Activated naive CD8-positive, alpha-beta T cell (primary cell): ENCODE data around the gene CACNG6.

Experiments used
- H3K27ac Mint-ChIP-seq: one replicate; pipeline ENCODE4 v1.8.0; 2021; ENCODE audit warnings: mixed read lengths
- H3K27me3 Mint-ChIP-seq: one replicate; pipeline ENCODE4 v1.8.0; 2021; ENCODE audit warnings: mixed read lengths
- H3K36me3 Mint-ChIP-seq: one replicate; pipeline ENCODE4 v1.8.0; 2021; ENCODE audit warnings: mixed read lengths
- H3K4me1 Mint-ChIP-seq: one replicate; pipeline ENCODE4 v1.8.0; 2021; ENCODE audit warnings: low read depth, mixed read lengths
- H3K4me3 Mint-ChIP-seq: one replicate; pipeline ENCODE4 v1.8.0; 2021; ENCODE audit warnings: mild to moderate bottlenecking, mixed read lengths
- H3K9me3 Mint-ChIP-seq: one replicate; pipeline ENCODE4 v1.8.0; 2021; ENCODE audit warnings: low read depth, mixed read lengths

CACNG6 gene

GRCh38 chr19:54002495-54003315, 11.3 kb downstream of the CACNG6 start:
- H3K9me3 Mint-ChIP-seq, result no peaks in the 10 kb centered on the region
- H3K36me3 Mint-ChIP-seq, result no peaks in the 10 kb centered on the region
- H3K4me1 Mint-ChIP-seq, result no peaks in the 10 kb centered on the region
- H3K27ac Mint-ChIP-seq, result no peak overlapping the region
- no peak overlapping the region for H3K4me3 Mint-ChIP-seq
- H3K27me3 Mint-ChIP-seq, result peaks cover 18% of the 10 kb centered on the region

GRCh38 chr19:54009440-54009839, 18.0 kb downstream of the CACNG6 start:
- H3K4me1 Mint-ChIP-seq, result no peaks in the 10 kb centered on the region
- H3K27ac Mint-ChIP-seq, result no peak overlapping the region
- no peaks in the 10 kb centered on the region for H3K36me3 Mint-ChIP-seq
- H3K27me3 Mint-ChIP-seq, result peaks cover 17% of the 10 kb centered on the region
- no peaks in the 10 kb centered on the region for H3K9me3 Mint-ChIP-seq
- no peak overlapping the region for H3K4me3 Mint-ChIP-seq

GRCh38 chr19:54010474-54010873, 19.0 kb downstream of the CACNG6 start:
- no peak overlapping the region for H3K4me3 Mint-ChIP-seq
- H3K4me1 Mint-ChIP-seq, result no peaks in the 10 kb centered on the region
- H3K27me3 Mint-ChIP-seq, result peaks cover 23% of the 10 kb centered on the region
- H3K36me3 Mint-ChIP-seq, result no peaks in the 10 kb centered on the region
- H3K9me3 Mint-ChIP-seq, result no peaks in the 10 kb centered on the region
- no peak overlapping the region for H3K27ac Mint-ChIP-seq

- H3K27ac Mint-ChIP-seq, result no peak overlapping the region
- H3K4me3 Mint-ChIP-seq, result no peak overlapping the region
- H3K36me3 Mint-ChIP-seq, result no peaks in the 10 kb centered on the region
- no peaks in the 10 kb centered on the region for H3K9me3 Mint-ChIP-seq
- peaks cover 25% of the 10 kb centered on the region for H3K27me3 Mint-ChIP-seq
- H3K4me1 Mint-ChIP-seq, result no peaks in the 10 kb centered on the region
These were observed 20.2 kb downstream of the CACNG6 start for GRCh38 chr19:54011507-54012211.

GRCh38 chr19:54013866-54014265, 22.4 kb downstream of the CACNG6 start:
- Mint-ChIP-seq H3K4me1 (no peaks in the 10 kb centered on the region), H3K9me3 (no peaks in the 10 kb centered on the region), H3K36me3 (no peaks in the 10 kb centered on the region), H3K27me3 (peaks cover 20% of the 10 kb centered on the region), H3K4me3 (no peak overlapping the region), H3K27ac (no peak overlapping the region)

- no peak overlapping the region for H3K4me3 Mint-ChIP-seq
- peaks cover 20% of the 10 kb centered on the region for H3K27me3 Mint-ChIP-seq
These were observed 23.6 kb downstream of the CACNG6 start for GRCh38 chr19:54014920-54015560.

GRCh38 chr19:54017261-54017660, 25.8 kb downstream of the CACNG6 start:
- Mint-ChIP-seq H3K27ac (no peak overlapping the region), H3K4me3 (no peak overlapping the region), H3K36me3 (no peaks in the 10 kb centered on the region), H3K9me3 (no peaks in the 10 kb centered on the region), H3K4me1 (no peaks in the 10 kb centered on the region), H3K27me3 (peaks cover 24% of the 10 kb centered on the region)

More at GRCh38 chr19:54014920-54015560, 23.6 kb downstream of the CACNG6 start:
- Mint-ChIP-seq H3K36me3 (no peaks in the 10 kb centered on the region), H3K9me3 (no peaks in the 10 kb centered on the region), H3K4me1 (no peaks in the 10 kb centered on the region), H3K27ac (no peak overlapping the region)

GRCh38 chr19:54021363-54021762, 29.9 kb downstream of the CACNG6 start:
- Mint-ChIP-seq H3K36me3 (no peaks in the 10 kb centered on the region), H3K27me3 (peaks cover 22% of the 10 kb centered on the region), H3K27ac (no peak overlapping the region), H3K9me3 (no peaks in the 10 kb centered on the region), H3K4me1 (peaks cover 2% of the 10 kb centered on the region), H3K4me3 (no peak overlapping the region)

GRCh38 chr19:54021932-54022331, 30.5 kb downstream of the CACNG6 start:
- H3K4me3 Mint-ChIP-seq, result no peak overlapping the region
- H3K4me1 Mint-ChIP-seq, result peaks cover 2% of the 10 kb centered on the region
- peaks cover 22% of the 10 kb centered on the region for H3K27me3 Mint-ChIP-seq
- no peak overlapping the region for H3K27ac Mint-ChIP-seq
- H3K9me3 Mint-ChIP-seq, result no peaks in the 10 kb centered on the region
- H3K36me3 Mint-ChIP-seq, result no peaks in the 10 kb centered on the region

- Mint-ChIP-seq H3K27ac (no peak overlapping the region), H3K27me3 (peaks cover 18% of the 10 kb centered on the region), H3K9me3 (no peaks in the 10 kb centered on the region), H3K4me1 (peaks cover 2% of the 10 kb centered on the region), H3K4me3 (no peak overlapping the region), H3K36me3 (no peaks in the 10 kb centered on the region)
These were observed 31.8 kb downstream of the CACNG6 start for GRCh38 chr19:54023191-54023590.

- Mint-ChIP-seq H3K4me3 (no peak overlapping the region), H3K27ac (no peak overlapping the region), H3K27me3 (peaks cover 23% of the 10 kb centered on the region), H3K4me1 (peaks cover 2% of the 10 kb centered on the region), H3K36me3 (no peaks in the 10 kb centered on the region), H3K9me3 (no peaks in the 10 kb centered on the region)
These were observed 33.2 kb downstream of the CACNG6 start for GRCh38 chr19:54024660-54025059.

- Mint-ChIP-seq H3K36me3 (peaks cover 2% of the 10 kb centered on the region), H3K27ac (no peak overlapping the region), H3K4me1 (peaks cover 4% of the 10 kb centered on the region), H3K9me3 (no peaks in the 10 kb centered on the region), H3K27me3 (peaks cover 26% of the 10 kb centered on the region), H3K4me3 (no peak overlapping the region)
These were observed 35.2 kb downstream of the CACNG6 start for GRCh38 chr19:54026656-54027055.

GRCh38 chr19:54029301-54029700, 37.9 kb downstream of the CACNG6 start:
- H3K4me3 Mint-ChIP-seq, result no peak overlapping the region
- H3K27me3 Mint-ChIP-seq, result peaks cover 17% of the 10 kb centered on the region
- H3K36me3 Mint-ChIP-seq, result peaks cover 2% of the 10 kb centered on the region
- H3K4me1 Mint-ChIP-seq, result peaks cover 2% of the 10 kb centered on the region
- no peak overlapping the region for H3K27ac Mint-ChIP-seq
- H3K9me3 Mint-ChIP-seq, result no peaks in the 10 kb centered on the region

- Mint-ChIP-seq H3K36me3 (peaks cover 2% of the 10 kb centered on the region), H3K27me3 (peaks cover 17% of the 10 kb centered on the region), H3K27ac (no peak overlapping the region), H3K4me1 (peaks cover 2% of the 10 kb centered on the region), H3K4me3 (no peak overlapping the region), H3K9me3 (no peaks in the 10 kb centered on the region)
These were observed 38.6 kb downstream of the CACNG6 start for GRCh38 chr19:54029930-54030490.
